Neural cell (in vitro differentiated cells): ENCODE results near the gene IRF1. TPM values are rescaled to one million over a fixed set of nuclear protein-coding genes. Genes with fewer than 3 reads are reported as not detected.

Experiments
- H2AFZ ChIP-seq: fragments of 200-600, 300-800 bp; sonication (generic), shearing (Covaris generic); 2 replicates; pipeline ENCODE4 v1.6.0; 2014; ENCODE audit warnings: low read depth, mild to moderate bottlenecking, antibody characterized with exemption, low read length, moderate library complexity
- H3F3A ChIP-seq: fragments of 200-600 bp; shearing (Covaris generic); 2 replicates; pipeline ENCODE4 v1.6.1; 2016; ENCODE audit warnings: mild to moderate bottlenecking, moderate library complexity, mixed read lengths, antibody characterized with exemption, low read length; ENCODE audit not compliant: insufficient read depth, poor library complexity, severe bottlenecking
- H3K27ac ChIP-seq: fragments of 200-600, 300-800 bp; sonication (generic), shearing (Covaris generic); 2 replicates; pipeline ENCODE4 v1.5.1; 2014; ENCODE audit warnings: mild to moderate bottlenecking, low read length, moderate library complexity
- H3K27me3 ChIP-seq: fragments of 300-800, 200-600 bp; sonication (generic), shearing (Covaris generic); 2 replicates; pipeline ENCODE4 v1.6.0; 2014; ENCODE audit warnings: mild to moderate bottlenecking, low read depth, low read length, moderate library complexity; ENCODE audit not compliant: insufficient read depth
- H3K36me3 ChIP-seq: fragments of 300-800, 200-600 bp; sonication (generic), shearing (Covaris generic); 2 replicates; pipeline ENCODE4 v1.5.1; 2014; ENCODE audit warnings: mild to moderate bottlenecking, antibody characterized with exemption, low read length, moderate library complexity; ENCODE audit not compliant: insufficient read depth
- H3K4me2 ChIP-seq: fragments of 300-800, 200-600 bp; sonication (generic), shearing (Covaris generic); 2 replicates; pipeline ENCODE4 v1.6.0; 2014; ENCODE audit warnings: mild to moderate bottlenecking, low read length
- H3K4me3 ChIP-seq: fragments of 300-800, 200-600 bp; sonication (generic), shearing (Covaris generic); 2 replicates; pipeline ENCODE4 v1.5.1; 2014; ENCODE audit warnings: mild to moderate bottlenecking, low read length, moderate library complexity
- H3K79me2 ChIP-seq: fragments of 200-600 bp; shearing (Covaris generic); replicated peaks from 2 replicates; pipeline ENCODE4 v1.6.0; 2014; ENCODE audit warnings: mild to moderate bottlenecking, low read length, moderate library complexity; ENCODE audit not compliant: insufficient read depth
- H3K9ac ChIP-seq: fragments of 300-800, 200-600 bp; sonication (generic), shearing (Covaris generic); 2 replicates; pipeline ENCODE4 v1.6.1; 2016; ENCODE audit warnings: mild to moderate bottlenecking, low read length, mixed read lengths
- H3K9me2 ChIP-seq: fragments of 200-600 bp; shearing (Covaris generic); 2 replicates; pipeline ENCODE4 v1.6.1; 2016; ENCODE audit warnings: mild to moderate bottlenecking, low read length, mixed read lengths; ENCODE audit not compliant: insufficient read depth
- H3K9me3 ChIP-seq: fragments of 200-600, 300-800 bp; sonication (generic), shearing (Covaris generic); 2 replicates; pipeline ENCODE4 v1.6.1; 2016; ENCODE audit warnings: mild to moderate bottlenecking, mixed run types, low read length, moderate library complexity, mixed read lengths
- H4K20me1 ChIP-seq: fragments of 200-600 bp; shearing (Covaris generic); 2 replicates; pipeline ENCODE4 v1.6.1; 2016; ENCODE audit warnings: mild to moderate bottlenecking, mixed run types; ENCODE audit not compliant: insufficient read depth
- CTCF ChIP-seq: fragments of 450-650 bp; IDR thresholded peaks from 2 replicates; pipeline ENCODE4 v1.5.1; 2014; ENCODE audit warnings: antibody characterized with exemption, mild to moderate bottlenecking, moderate library complexity; ENCODE audit not compliant: poor library complexity, severe bottlenecking
- EP300 ChIP-seq: fragments of 450-650 bp; conservative IDR thresholded peaks from 2 replicates; pipeline ENCODE4 v1.6.1; 2014; ENCODE audit warnings: antibody characterized with exemption, mild to moderate bottlenecking, moderate library complexity; ENCODE audit not compliant: poor library complexity, severe bottlenecking
- EZH2 ChIP-seq: fragments of 200-600, 300-800 bp; shearing (Covaris generic), sonication (generic); IDR thresholded peaks from 2 replicates; pipeline ENCODE4 v1.6.1; 2014; ENCODE audit warnings: antibody characterized with exemption, low read length, borderline replicate concordance, mild to moderate bottlenecking; ENCODE audit not compliant: insufficient read depth, poor library complexity, severe bottlenecking
- MXI1 ChIP-seq: fragments of 450-650 bp; conservative IDR thresholded peaks from 2 replicates; pipeline ENCODE4 v1.6.1; 2014; ENCODE audit warnings: antibody characterized with exemption, mild to moderate bottlenecking; ENCODE audit not compliant: poor library complexity, severe bottlenecking
- POLR2AphosphoS5 ChIP-seq: IDR thresholded peaks from 2 replicates; pipeline ENCODE4 v1.6.1; 2012
- RAD21 ChIP-seq: fragments of 450-650 bp; conservative IDR thresholded peaks from 2 replicates; pipeline ENCODE4 v1.6.1; 2014; ENCODE audit warnings: antibody characterized with exemption, mild to moderate bottlenecking, moderate library complexity
- REST ChIP-seq: IDR thresholded peaks from 2 replicates; pipeline ENCODE4 v1.6.1; 2012; ENCODE audit warnings: borderline replicate concordance
- SMC3 ChIP-seq: fragments of 450-650 bp; conservative IDR thresholded peaks from 2 replicates; pipeline ENCODE4 v1.6.1; 2014; ENCODE audit warnings: antibody characterized with exemption, mild to moderate bottlenecking, moderate library complexity; ENCODE audit not compliant: poor library complexity
- TAF1 ChIP-seq: IDR thresholded peaks from 2 replicates; pipeline ENCODE4 v1.6.1; 2012; ENCODE audit warnings: low read depth
- polyA plus RNA-seq: library from polyadenylated mRNA; depleted of rRNA; stranded (reverse); fragments of >200 nt; gene quantifications from 2 replicates; pipeline ENCODE4 v1.2.3, GENCODE V29; 2014

Gene IRF1
- polyA plus RNA-seq, 1 donor from 2014 or later: 0.67 TPM

GRCh38 chr5:132473019-132473531, 17.5 kb downstream of the IRF1 start:
- Histone ChIP-seq H3K4me3 (no peak overlapping the region), H3K27me3 (no peaks in the 10 kb centered on the region), H3F3A (no peaks in the 10 kb centered on the region), H3K36me3 (no peaks in the 10 kb centered on the region), H3K9me3 (no peaks in the 10 kb centered on the region), H3K79me2 (no peaks in the 10 kb centered on the region), H4K20me1 (no peaks in the 10 kb centered on the region), H3K27ac (no peak overlapping the region), H2AFZ (no peak overlapping the region), H3K9me2 (no peaks in the 10 kb centered on the region), H3K9ac (no peak overlapping the region), H3K4me2 (no peak overlapping the region)
- no peak for TF ChIP-seq CTCF
- TF ChIP-seq POLR2AphosphoS5: no peak
- no peak for TF ChIP-seq MXI1
- TF ChIP-seq RAD21: no peak
- no peak for TF ChIP-seq EZH2
- no peak for TF ChIP-seq REST
- TF ChIP-seq SMC3: no peak
- no peak for TF ChIP-seq EP300
- no peak for TF ChIP-seq TAF1

- Histone ChIP-seq H3K36me3 (no peaks in the 10 kb centered on the region), H3K27ac (no peak overlapping the region), H3K27me3 (no peaks in the 10 kb centered on the region), H3K9ac (no peak overlapping the region), H3F3A (no peaks in the 10 kb centered on the region), H3K4me2 (no peak overlapping the region), H3K79me2 (no peaks in the 10 kb centered on the region), H4K20me1 (no peaks in the 10 kb centered on the region), H3K9me3 (no peaks in the 10 kb centered on the region), H3K9me2 (no peaks in the 10 kb centered on the region), H3K4me3 (no peak overlapping the region), H2AFZ (no peak overlapping the region)
- TF ChIP-seq EP300 (no peak), RAD21 (no peak), CTCF (no peak), REST (no peak), SMC3 (no peak), TAF1 (no peak), EZH2 (no peak), MXI1 (no peak), POLR2AphosphoS5 (no peak)
These were observed 18.1 kb downstream of the IRF1 start for GRCh38 chr5:132472431-132472830.
